Measurements from ENCODE around the gene KCNN1. TPM values are rescaled to one million over a fixed set of nuclear protein-coding genes. Genes with fewer than 3 reads are reported as not detected.

Gene KCNN1
- total and polyA plus RNA-seq, 2 donors (not counting 1 experiment from before 2014, with no cell fraction given), result under 0.01 TPM; not detected in 1

GRCh38 chr19:17931532-17932191 lies 35.2 kb upstream of the KCNN1 start:
- peaks cover 4% of the 10 kb centered on the region for H3K79me2 ChIP-seq (ENCODE audit: control insufficient read depth, insufficient read depth, low read length)
- H4K20me1 ChIP-seq (ENCODE audit: control insufficient read depth, extremely low read depth, insufficient read depth, low read length), result no peaks in the 10 kb centered on the region
- TF ChIP-seq EZH2 (IDR thresholded peaks at IDR 0.05; ENCODE audit: low read length, missing control alignments) (no peak), CTCF (conservative IDR thresholded peaks at IDR 0.05 in 1 of 2, IDR thresholded peaks at IDR 0.05 in 1 of 2; ENCODE audit: low read depth in 1 of 2, low read length in 2 of 2) (no peak)
- H2AFZ ChIP-seq (ENCODE audit: low read length), result peak overlapping the region; percentile 21
- peaks cover 2% of the 10 kb centered on the region for H3K36me3 ChIP-seq (ENCODE audit: control insufficient read depth, insufficient read depth, low read length)
- no peak overlapping the region for H3K9ac ChIP-seq (ENCODE audit: insufficient read depth, low read length)
- no peaks in the 10 kb centered on the region for H3K27me3 ChIP-seq (ENCODE audit: control insufficient read depth, insufficient read depth, low read length)
- no peak overlapping the region for H3K4me2 ChIP-seq (ENCODE audit: extremely low read depth, insufficient read depth, low read length)
- no peak overlapping the region for H3K27ac ChIP-seq (ENCODE audit: insufficient read depth, low read length)
- DNase-seq (ENCODE audit: low read depth in 2 of 2), result peak in 1 of 2 donors; percentile 6
- no peaks in the 10 kb centered on the region for H3K4me1 ChIP-seq (ENCODE audit: control insufficient read depth, extremely low read depth, insufficient read depth, low read length)
- no peaks in the 10 kb centered on the region for H3K9me3 ChIP-seq (ENCODE audit: control insufficient read depth, insufficient read depth, low read depth, low read length)
- H3K4me3 ChIP-seq (replicated peaks in 1 of 4; ENCODE audit: control extremely low read depth in 1 of 4, insufficient read depth in 1 of 4, low read depth in 3 of 4, low read length in 4 of 4), result peak overlapping the region in 2 of 4 experiments; percentile 84 to 94

- Histone ChIP-seq H3K4me3 (replicated peaks in 1 of 4; ENCODE audit: control extremely low read depth in 1 of 4, insufficient read depth in 1 of 4, low read depth in 3 of 4, low read length in 4 of 4) (peak within 1 kb of the TSS; percentile 73 to 94 (median 80)), H3K27me3 (ENCODE audit: control insufficient read depth, insufficient read depth, low read length) (no peaks in the 10 kb centered on the region), H3K36me3 (ENCODE audit: control insufficient read depth, insufficient read depth, low read length) (peaks cover 2% of the 10 kb centered on the region), H3K4me1 (ENCODE audit: control insufficient read depth, extremely low read depth, insufficient read depth, low read length) (no peaks in the 10 kb centered on the region), H2AFZ (ENCODE audit: low read length) (peak within 1 kb of the TSS; percentile 79), H4K20me1 (ENCODE audit: control insufficient read depth, extremely low read depth, insufficient read depth, low read length) (no peaks in the 10 kb centered on the region), H3K9ac (ENCODE audit: insufficient read depth, low read length) (peak within 1 kb of the TSS; percentile 73), H3K9me3 (ENCODE audit: control insufficient read depth, insufficient read depth, low read depth, low read length) (no peaks in the 10 kb centered on the region), H3K4me2 (ENCODE audit: extremely low read depth, insufficient read depth, low read length) (peak within 1 kb of the TSS; percentile 95), H3K79me2 (ENCODE audit: control insufficient read depth, insufficient read depth, low read length) (peaks cover 4% of the 10 kb centered on the region), H3K27ac (ENCODE audit: insufficient read depth, low read length) (peak within 1 kb of the TSS; percentile 96)
- peak; percentile 86 to 92 for DNase-seq (ENCODE audit: low read depth in 2 of 2)
- TF ChIP-seq EZH2 (IDR thresholded peaks at IDR 0.05; ENCODE audit: low read length, missing control alignments), result no peak
- TF ChIP-seq CTCF (conservative IDR thresholded peaks at IDR 0.05 in 1 of 2, IDR thresholded peaks at IDR 0.05 in 1 of 2; ENCODE audit: low read depth in 1 of 2, low read length in 2 of 2), result peak; percentile 86 to 87
These were observed 34.2 kb upstream of the KCNN1 start, which contains the start of gene CCDC124 for GRCh38 chr19:17932485-17933338. Gene CCDC124 (plus strand): TSS chr19:17933015. CDS start chr19:17936421, 3,406 bp downstream.
